Type B pancreatic cell (in vitro differentiated cells): ENCODE results near the gene JPH4. TPM values are rescaled to one million over a fixed set of nuclear protein-coding genes. Genes with fewer than 3 reads are reported as not detected.

Source experiments
- DNase-seq: peaks from one replicate; pipeline ENCODE4 v3.0.0; 2021; ENCODE audit warnings: mixed read lengths; ENCODE audit not compliant: unreplicated experiment; ENCODE audit errors: extremely low spot score
- H3K27ac Mint-ChIP-seq: 2 replicates; pipeline ENCODE4 v1.8.0; 2021; ENCODE audit warnings: mild to moderate bottlenecking, mixed read lengths
- H3K27me3 Mint-ChIP-seq: 2 replicates; pipeline ENCODE4 v1.8.0; 2021; ENCODE audit warnings: mixed read lengths
- H3K36me3 Mint-ChIP-seq: 2 replicates; pipeline ENCODE4 v1.8.0; 2021; ENCODE audit warnings: mixed read lengths
- H3K4me1 Mint-ChIP-seq: one replicate; pipeline ENCODE4 v1.8.0; 2021; ENCODE audit warnings: mixed read lengths; ENCODE audit not compliant: unreplicated experiment
- H3K4me3 Mint-ChIP-seq: 2 replicates; pipeline ENCODE4 v1.8.0; 2021; ENCODE audit warnings: mild to moderate bottlenecking, mixed read lengths
- H3K9me3 Mint-ChIP-seq: 2 replicates; pipeline ENCODE4 v1.8.0; 2021; ENCODE audit warnings: mixed read lengths
- CTCF ChIP-seq: fragments of 200-600 bp; sonication (generic); conservative IDR thresholded peaks from 2 replicates; pipeline ENCODE4 v1.5.0; 2021; ENCODE audit warnings: antibody characterized with exemption, mild to moderate bottlenecking
- total RNA-seq: library from RNA; stranded (reverse); gene quantifications from 2 replicates; pipeline ENCODE4 v1.2.1, GENCODE V29; 2021; ENCODE audit warnings: low replicate concordance

Gene JPH4
- total RNA-seq, 1 donor from 2014 or later, result 8.3 TPM

DNA sequence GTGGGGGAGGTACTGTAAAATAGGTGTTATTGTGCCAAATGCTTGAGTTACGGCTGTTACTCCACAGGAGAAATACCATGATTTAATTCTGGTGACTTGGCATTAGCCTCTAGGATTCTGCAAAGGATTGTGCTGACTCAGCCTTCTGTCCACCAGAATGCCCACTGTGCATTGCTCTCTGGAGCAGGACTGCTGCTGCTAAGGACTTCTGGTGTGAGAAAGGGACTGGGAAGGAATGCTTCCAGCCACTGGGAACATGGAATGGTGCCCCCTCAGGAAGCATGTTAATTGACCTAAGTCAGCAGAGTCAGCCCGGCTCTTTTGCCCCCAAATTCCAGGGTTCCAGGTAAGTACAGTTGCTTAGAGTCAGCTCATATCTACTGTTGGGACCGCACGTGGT lies 59.9 kb downstream of the JPH4 start:
- Mint-ChIP-seq H3K4me1 (peaks cover 5% of the 10 kb centered on the region), H3K4me3 (no peak overlapping the region), H3K27ac (no peak overlapping the region), H3K27me3 (no peaks in the 10 kb centered on the region), H3K36me3 (peaks cover 9% of the 10 kb centered on the region), H3K9me3 (no peaks in the 10 kb centered on the region)
- TF ChIP-seq CTCF, result no peak
- DNase-seq, result no peak

Other genes with a start within 250 kb of the JPH4 start
- gene SLC22A17, start 225.9 kb downstream of the JPH4 start, total RNA-seq, result 16.8 and 52.5 TPM in 2 replicates
- gene EFS, start 213.6 kb downstream of the JPH4 start, total RNA-seq, result 41.0 and 59.3 TPM in 2 replicates
- gene IL25, start 206.0 kb downstream of the JPH4 start, total RNA-seq, result not detected in 2 replicates
- gene CMTM5, start 201.7 kb downstream of the JPH4 start, total RNA-seq, result 0.19 TPM in 1 of 2 replicates, not detected in the other
- 0.24 and 0.50 TPM in 2 replicates for gene MYH6, start 170.5 kb downstream of the JPH4 start, total RNA-seq
- 0.14 TPM in 1 of 2 replicates, not detected in the other for gene MYH7, start 143.1 kb downstream of the JPH4 start, total RNA-seq
- 36.5 and 51.1 TPM in 2 replicates for gene NGDN, start 109.1 kb downstream of the JPH4 start, total RNA-seq
- 5.6 and 11.1 TPM in 2 replicates for gene ZFHX2, start 27.0 kb downstream of the JPH4 start, total RNA-seq
- gene THTPA, start 22.5 kb downstream of the JPH4 start, total RNA-seq, result 14.3 and 16.4 TPM in 2 replicates
- gene AP1G2, start 11.0 kb downstream of the JPH4 start, total RNA-seq, result 156 and 170 TPM in 2 replicates
- 1.4 and 3.3 TPM in 2 replicates for gene DHRS2, start 57.6 kb upstream of the JPH4 start, total RNA-seq